GM21367 (cell line): ENCODE data around the gene PRR5L.

ENCODE experiments used
- ATAC-seq: cut with Tn5 transposase; IDR thresholded peaks from one replicate; pipeline ENCODE4 v1.9.1; 2021; ENCODE audit not compliant: unreplicated experiment

PRR5L gene

DNA sequence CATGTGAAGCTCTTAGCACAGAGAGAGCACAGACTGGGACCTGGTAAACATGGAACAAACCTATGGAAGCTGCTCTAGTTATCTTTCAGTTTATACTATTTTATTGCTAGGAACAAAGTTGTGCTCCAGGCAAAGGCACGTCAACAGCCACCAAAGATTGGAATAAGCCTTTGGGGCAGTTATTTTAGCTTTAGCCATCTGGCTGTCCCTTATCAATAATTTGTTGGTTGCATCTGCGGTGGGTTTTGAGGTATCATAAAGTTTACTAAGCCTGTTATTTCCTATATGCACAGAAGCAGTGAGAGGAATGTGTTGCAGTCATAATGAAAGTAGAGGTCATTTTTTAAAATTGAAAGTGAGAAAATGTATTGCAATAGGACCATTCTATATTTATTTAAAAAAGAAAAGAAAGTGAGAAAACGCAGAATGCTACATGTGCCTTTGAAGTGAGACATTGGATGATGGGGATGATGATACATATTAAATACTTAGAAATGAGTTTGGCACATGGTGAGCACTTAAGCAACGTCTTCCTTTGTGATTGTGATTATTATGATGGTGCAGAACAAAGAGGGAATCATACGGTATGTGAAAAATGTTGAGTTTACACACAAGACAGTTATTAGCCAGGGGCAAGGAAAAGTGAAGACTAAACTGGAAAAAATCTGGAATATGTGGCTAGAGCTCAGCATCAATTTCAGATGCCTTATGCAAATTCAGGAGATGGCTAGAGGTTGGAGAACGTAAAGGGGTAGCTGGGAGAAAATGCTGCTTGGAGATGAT is 58.3 kb downstream of the PRR5L start:
- peak; percentile 77 for ATAC-seq

DNA sequence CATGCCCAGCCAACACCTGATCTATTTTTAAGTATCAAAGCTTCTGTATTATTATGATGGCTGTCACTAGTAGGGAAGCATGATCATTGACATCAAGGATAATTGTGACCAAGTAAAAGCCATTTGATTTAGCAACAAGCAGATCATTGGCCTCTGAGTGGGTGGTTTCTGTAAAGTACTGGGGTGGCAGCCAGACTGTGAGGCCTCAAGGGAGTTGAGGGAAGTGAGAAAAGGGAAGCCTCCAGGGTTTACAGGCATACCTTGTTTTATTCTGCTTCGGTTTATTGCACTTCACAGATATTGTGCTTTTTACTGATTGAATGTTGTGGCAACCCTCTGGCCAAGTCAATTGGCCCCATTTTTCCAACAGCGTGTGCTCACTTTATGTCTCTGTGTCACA is 60.1 kb downstream of the PRR5L start:
- ATAC-seq, result peak; percentile 75

DNA sequence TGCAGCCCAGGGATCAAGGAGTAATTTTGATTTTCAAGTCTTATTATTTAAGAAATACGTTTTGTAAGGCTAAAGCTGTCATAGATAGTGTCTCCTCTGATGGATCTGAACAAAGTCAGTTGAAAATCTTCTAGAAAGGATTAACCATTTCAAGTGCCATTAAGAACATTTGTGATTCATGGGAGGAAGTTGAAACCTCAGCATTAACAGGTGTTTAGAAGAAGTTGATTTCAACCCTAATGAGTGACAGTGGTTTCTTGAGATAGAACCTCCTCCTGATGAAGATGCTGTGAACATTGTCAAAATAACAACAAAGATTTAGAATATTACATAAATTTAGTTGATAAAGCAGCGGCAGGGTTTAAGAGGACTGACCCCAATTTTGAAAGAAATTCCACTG is 61.7 kb downstream of the PRR5L start:
- no peak for ATAC-seq

DNA sequence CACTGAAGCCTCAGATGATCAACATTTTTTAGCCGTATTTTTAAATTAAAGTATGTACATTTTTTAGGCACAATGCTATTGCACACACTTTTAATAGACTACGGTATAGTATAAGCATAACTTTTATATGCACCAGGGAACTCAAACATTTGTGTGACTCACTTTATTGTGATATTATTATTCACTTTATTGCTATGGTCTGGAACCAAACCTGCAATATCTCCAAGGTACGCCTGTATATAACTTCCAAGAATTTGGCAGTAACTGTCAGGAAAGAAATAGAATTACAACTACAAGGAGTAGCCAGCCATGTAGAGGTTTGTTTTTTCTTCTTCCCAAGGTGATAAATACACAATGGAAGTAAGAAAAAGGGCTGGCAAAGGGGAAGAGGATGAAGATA is 62.3 kb downstream of the PRR5L start:
- no peak for ATAC-seq

DNA sequence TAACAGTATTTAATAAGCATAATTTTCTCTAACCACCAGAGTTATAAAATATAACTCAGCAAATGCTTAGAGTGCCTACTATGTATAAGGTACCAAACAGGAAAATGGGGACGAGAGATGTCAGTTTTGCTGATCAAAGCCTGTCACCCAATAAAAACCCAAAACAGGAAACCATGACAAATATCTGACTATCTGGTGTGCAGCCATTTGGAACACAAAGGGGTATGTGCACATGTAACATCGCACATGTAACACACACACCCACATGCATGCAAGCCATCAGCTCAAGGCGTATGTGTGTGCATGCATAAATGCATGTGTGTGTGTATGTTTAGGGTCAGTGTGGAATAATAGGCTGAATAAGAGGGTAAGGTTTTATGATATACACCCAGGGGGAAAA is 64.2 kb downstream of the PRR5L start:
- ATAC-seq, result no peak

DNA sequence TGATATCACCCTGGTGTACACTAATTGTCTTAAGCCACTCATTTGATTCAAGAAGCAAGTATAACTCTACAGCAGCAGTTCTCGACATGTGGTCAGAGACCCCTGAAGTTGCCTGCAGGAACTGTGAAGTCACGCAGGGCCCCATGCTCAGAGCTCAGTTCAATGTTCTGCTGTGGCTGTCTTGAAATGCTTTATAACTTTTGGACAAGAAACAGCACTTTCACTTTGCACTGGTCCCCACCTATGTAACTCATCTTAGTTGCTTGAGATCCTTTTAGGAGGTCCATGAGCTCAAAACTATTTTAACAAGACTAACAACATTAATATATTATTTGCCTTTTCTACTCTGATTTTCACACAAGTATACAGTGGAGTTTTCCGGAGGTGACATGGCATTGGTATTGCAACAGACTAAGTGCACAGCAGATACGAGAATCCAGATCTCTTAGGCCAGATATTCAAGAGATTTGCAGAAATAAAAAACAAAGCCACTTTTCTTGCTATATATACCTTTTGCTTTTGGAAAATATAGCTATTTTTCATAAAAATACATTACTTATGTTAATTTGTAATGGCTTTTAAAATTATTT is 64.8 kb downstream of the PRR5L start:
- no peak for ATAC-seq

DNA sequence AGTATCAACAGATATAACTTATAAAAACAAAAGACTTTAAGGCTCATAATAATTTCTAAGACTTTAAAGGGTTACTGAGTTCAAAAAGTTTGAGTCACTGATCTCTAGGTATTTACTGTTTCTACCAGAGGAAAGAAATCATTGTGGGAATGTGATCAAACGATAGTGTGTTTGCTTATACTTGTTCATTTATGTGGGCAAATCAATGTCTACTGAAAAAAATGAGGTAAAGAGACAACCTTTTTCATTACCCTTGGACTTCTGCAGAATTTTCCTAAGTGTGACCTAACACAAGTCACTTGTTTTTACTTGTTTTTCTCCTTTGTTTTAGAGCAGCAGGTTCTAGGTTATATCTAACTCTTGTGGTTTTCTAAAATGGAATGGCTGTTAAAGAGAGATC is 65.4 kb downstream of the PRR5L start:
- ATAC-seq, result no peak

DNA sequence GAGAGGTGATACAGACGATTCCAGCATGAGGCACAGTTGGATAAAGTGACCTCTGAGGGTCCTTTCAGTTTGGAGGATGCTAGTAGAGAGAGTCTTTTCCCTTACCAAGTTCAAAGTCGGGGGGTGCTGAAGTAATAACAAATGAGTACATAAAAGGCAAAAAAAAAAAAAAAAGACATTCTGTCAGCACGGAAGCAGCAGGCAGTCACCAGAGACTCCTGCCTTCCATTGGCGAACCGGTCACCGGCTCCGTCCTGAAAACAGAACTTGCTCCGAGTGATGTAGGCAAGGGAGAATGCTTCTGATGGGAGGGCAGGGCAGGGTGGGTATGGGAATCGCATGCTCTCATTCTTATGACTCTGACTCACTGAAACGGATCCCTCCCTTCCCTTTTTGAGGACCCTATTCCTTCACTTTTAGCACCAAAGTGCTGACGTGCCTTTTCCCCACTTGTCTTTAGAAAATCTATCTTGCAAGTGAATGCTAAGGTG is 65.9 kb downstream of the PRR5L start:
- no peak for ATAC-seq

DNA sequence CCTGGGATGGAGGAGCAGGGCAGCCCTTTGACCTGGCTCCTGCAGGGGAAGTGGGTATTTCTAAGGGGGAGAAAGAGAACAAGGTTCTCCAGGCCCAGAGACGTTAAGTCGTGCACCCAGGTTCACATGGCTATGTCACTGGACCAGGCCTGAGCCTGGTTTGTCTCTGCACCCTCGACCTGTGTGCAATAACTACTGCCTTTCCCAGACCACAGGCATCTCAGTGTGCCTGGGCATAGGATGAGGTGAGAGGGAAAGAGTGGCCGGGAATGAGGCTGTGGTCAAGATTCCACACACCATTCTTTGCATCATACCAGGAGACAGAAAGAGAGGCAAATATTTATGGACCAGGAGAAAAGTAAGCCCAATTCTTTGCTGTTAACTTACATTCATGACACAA is 66.8 kb downstream of the PRR5L start:
- no peak for ATAC-seq

DNA sequence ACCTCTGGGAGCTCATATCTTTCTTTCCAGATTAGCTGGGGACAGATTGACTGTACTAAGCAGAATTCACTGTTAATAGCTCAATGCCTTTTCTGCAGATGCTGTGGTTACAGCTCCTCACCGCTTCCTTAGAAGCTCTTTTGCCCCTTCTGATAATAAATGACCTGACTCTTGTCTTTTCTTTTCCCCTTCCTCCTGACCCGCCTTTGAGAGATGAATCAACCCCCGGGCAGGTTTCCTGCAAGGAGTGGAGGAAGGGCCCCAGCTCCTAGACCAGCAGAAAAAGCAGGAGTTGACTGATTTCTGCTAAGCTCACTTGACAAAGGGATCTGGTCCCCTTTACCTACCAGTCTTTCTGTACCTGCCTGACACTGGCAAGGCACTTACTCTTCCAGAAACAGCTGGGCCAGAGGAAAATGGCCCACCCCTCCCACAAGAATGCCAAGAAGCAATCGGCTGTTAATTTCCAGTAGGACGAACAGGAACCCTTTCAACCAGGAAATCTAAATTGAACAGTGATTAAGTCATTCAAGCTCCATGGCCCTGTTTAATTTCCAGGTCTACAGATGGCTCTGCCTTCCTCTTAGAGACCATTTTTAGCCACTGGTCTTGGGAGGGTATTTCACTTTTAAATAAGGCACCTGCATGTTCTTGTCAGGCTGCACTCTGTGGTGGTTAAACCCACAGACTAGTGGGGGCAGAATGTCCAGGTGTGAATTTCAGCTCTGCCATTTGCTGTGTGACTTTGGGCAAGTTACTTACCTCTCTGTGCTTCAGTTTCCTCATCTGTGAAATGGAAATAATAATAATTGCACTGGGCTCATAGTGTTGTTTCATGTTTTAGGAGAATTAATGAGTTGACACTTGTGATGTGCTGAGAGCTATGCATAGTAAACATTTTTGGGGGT is 67.5 kb downstream of the PRR5L start:
- no peak for ATAC-seq

DNA sequence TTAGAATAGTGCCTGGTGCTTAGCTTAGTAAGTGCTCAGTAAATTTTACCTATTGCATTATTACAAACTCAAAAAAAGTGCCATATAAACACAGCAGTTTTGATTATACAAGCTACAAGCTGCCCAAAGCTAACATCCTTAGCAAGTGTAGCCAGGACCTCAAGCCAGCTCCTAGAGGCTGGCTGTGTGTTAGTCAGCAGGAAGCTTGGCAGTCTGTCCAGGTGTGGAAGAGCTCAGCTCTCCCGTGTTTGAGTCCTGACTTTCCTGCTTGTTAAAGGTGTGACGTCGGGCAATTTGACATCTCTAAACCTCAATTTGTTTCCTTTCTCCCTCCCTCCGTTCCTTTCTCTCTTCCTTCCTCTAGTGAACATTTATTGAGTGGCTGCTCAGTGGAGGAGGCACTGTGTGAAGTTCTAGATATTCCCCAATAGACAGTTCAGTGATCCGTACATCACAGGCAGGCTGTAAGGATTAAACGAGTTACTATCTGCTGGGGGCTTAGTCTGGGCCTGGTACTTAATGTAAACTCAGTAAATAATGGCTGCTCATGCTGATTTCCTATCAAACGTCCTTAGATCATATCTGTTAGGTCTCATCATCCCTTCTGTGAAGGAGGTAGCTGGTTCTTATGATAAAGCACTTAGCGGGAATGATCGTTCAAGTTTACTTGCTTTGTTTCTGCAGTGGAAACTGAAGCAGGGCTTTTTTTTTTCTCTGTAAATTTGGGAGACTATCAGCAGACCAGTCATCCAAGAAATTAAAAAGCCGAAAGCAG is 68.7 kb downstream of the PRR5L start:
- ATAC-seq, result no peak

DNA sequence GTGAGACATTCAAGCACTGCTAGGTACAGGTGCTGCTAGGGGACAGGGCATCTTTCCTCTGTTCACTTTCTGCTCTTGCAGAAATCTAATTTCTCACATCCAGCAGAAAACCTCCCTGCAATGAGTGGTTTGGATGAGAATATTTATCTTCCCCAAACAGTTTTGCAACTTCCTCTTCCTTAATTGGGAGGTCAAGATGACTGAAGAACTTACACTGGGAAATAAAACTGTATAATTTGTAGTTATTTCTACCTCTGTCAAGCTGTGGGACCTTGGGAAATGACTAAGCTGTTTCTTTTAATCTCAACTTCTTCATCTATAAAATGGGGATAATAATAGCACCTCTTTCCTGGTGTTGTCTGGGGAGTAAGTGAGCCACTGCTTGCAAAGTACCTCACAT is 69.8 kb downstream of the PRR5L start:
- ATAC-seq, result no peak

DNA sequence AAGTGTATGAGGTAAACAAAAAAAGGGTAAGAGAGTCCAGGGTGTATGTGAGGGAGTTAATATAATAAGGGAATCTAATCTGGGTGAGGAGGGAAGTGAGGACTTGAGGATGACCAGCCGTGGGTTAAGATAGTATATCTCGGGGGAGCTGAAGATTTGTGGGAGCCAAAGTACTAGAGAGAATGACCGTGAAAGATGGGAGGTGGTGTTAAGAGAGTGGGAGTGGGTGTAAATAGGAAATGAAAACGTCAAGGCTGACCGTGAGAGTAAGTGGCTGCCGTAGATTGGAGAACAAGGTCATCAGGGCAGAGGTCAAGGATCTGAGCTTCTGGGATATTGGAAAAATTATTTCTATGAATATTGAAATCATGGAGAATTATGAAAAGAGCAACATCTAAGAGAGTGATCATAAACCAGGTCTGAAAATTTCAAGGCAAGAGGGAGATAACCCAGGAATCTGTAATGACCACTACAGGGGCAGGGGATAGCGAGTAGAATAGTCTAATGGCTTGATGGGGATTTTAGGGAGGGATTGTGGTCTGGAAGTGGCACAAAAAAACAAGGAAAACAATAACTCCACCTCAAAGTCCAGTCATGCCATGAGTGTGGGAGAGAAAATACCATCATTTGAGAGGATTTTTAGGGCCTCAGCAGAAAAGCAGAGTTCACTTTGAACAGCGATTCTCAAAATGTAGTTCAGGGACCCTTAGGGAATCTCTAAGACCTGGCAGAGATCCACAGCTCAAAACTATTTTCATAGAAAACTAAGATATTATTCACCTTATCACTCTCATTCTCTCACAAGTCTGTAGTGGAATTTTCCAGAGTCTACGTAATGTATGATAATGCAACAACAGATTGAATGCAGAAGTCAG is 72.0 kb downstream of the PRR5L start:
- ATAC-seq, result no peak

DNA sequence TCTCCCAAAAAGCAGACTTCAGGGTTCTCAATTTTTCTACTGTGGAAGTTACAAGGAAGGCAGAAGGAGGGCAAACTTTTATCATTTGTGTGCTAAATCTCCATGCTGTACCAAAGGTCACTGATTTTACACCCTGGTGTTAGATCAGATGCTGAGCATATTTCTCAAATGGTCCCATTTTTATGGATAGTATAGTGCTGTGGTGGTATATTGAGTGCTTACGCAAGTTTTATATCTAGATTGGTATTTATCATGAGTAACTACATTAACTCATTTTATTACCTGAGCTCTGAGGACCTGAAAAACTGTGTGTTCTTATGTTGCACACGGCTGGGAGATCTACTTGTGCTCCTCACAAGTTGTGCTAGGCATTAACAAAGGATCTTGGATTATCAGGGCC is 75.1 kb downstream of the PRR5L start:
- ATAC-seq, result no peak

DNA sequence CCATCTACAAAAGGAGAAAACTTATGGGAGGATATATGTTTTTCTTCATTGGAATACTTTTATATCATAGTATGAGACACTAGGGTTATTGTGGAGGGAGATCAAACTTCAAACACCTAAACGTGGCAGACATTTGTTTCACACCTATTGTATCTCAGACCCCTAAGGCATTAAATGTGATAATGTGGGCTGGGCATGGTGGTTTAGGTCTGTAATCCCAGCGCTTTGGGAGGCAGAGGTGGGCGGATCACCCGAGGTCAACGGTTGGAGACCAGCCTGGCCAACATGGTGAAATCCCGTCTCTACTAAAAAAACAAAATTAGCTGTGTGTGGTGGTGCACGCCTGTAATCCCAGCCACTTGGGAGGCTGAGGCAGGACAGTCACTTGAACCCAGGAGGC is 75.5 kb downstream of the PRR5L start:
- no peak for ATAC-seq

DNA sequence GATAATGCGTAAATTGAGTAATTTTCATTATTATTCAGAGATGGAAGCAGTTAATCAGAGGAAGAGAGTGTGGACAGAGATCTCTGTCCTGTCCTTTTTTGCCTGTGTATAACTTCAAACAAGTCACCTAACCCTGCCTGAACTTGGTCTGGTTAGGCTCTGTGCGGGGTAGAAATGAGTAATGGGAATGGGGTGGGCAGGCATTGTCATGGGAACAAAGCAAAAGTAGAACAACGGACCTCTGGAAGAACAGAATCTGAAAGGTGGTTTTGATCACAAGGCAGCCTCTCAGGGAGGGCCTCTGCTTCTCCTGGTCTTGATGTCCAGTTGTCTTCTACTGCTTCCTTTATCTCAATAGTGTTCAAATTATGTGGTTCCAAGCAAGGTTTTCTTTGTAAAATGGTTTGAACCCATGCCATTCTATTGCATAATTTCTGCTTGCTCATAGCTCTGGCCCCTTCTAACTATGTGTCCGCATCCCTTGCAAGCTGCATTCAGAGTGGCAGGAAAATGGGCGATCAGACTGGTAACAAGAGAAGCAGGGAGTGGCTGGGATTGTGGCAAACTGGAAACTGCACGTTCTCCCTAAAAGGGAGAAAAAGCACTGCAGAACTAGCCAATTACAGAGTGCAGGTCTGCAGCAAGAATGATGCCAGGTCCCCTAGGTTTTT is 76.1 kb downstream of the PRR5L start:
- no peak for ATAC-seq

DNA sequence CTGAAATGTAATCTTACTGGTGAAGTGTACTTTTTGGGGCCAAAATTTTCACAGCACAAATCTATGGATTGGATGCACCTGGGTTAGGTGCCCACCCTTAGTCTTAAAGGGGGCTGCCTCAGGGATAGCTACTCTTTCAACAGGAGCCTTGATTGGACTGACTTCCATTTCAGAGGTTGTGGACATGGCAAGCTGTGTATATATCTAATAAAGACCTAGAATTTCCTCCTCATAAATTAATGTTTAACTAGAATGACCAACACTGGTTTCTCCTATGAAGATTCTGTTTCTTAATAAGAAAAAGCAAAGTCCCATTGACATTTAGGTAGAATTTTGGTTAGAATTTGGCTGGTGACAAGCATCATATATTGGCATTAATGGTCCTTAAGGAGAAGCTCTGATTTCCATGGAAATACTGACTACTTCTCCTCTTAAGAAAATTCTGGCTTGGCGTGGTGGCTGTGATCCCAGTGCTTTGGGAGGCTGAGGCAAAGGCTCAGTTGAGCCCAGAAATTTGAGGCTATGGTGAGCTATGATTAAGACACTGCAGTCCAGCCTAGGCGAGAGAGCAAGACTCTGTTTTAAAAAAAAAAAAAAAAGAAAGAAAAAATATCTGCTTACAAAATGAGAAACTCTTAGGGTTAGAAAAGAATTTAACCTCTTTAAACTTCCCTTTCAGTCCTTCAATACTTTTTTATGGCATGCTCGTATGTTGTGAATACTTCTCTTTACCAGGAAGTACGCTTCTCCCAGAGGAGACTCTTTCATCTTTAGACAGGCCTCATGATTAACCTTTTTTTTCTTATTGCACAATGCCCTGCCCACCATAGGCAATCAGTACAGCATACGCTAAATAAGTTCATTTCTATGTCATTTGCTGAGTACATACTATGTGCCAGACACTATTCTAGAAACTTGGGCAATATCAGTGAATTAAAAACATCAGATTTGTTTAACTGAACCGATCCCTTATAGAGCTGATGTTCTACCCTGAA is 77.2 kb downstream of the PRR5L start:
- ATAC-seq, result no peak

DNA sequence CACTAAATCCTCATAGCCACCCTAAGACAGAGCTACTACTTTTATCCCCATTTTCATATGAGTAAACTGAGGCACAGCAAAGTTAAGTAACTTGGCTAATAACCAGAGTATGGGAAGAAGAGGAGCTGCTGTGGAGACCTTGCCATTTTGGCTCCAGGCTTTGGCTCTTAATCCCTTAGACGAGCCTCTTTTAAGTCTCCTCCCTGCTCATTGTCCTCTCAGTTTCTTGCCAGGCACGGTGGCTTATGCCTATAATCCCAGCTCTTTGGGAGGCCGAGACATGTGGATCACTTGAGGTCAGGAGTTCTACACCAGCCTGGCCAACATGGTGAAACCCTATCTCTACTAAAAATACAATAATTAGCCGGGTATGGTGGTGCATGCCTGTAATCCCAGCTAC is 78.6 kb downstream of the PRR5L start:
- no peak for ATAC-seq
